ENCODE measurements around the gene TEFM.

- TF ChIP-seq POLR2A (IDR thresholded peaks at IDR 0.05) (no peak), CTCF (IDR thresholded peaks at IDR 0.05) (no peak)
These were observed 7.9 kb upstream of the TEFM start for GRCh38 chr17:30913955-30914354.
